HCEC 1CT (cell line): Measurements from ENCODE around the gene CSPG4.
"Not testable (repeated sequence)": the region's sequence is repeated elsewhere in the genome, so short reads cannot be mapped to it uniquely, and the experiment has no call there.

ENCODE experiments used
- DNase-seq: peaks from one replicate; pipeline ENCODE4 v3.0.0-alpha.2; 2017

Gene CSPG4

GRCh38 chr15:75703440-75704262 lies 9.0 kb downstream of the CSPG4 start:
- not testable (repeated sequence) for DNase-seq

GRCh38 chr15:75702436-75702835 lies 10.2 kb downstream of the CSPG4 start:
- no peak for DNase-seq

DNA sequence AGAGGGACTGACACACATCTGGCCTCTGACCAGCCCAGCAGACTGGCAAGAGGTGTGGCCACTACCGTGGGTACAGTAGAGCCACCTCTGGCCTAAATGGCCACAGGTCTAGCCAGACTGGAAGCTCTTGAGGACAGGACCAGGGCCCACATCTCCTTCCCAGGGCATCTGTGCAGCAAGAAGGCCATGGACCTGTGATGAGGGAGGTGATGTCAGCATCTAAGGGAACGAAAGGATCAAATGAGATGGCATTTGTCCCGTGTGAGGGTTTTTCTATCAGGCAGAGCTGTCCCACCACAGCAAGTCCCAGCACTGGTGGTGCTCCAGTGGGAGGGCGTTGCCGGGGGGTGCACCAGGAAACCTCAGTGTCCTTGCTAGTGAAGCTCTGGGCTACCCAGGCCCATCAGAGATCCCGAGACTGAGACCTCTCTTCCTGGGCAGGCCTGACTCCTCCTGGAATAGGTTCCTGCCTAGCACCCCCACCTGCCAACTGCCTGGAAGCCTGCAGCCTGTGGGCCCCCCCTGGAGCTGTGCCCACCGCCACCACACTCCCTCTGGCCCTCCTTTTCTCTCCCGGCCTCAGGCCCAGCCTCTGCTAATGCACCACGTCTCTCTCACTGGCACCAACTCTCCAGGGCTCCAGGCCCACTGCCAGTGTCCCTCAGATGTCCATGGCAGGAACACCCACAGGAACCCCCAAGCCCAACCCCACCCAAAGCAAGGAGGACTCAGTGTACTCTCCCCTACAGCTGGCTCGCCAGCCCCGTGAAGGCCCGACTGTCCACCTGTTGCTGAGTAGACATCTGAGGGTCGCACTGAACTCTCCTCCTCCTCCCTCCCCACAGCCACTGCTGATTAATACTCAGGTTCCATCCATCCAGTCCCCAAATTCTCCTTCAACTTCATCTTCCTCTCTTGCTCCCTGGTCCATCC lies 11.3 kb downstream of the CSPG4 start:
- DNase-seq, result not testable (repeated sequence)

GRCh38 chr15:75699961-75700874 lies 12.4 kb downstream of the CSPG4 start:
- not testable (repeated sequence) for DNase-seq

DNA sequence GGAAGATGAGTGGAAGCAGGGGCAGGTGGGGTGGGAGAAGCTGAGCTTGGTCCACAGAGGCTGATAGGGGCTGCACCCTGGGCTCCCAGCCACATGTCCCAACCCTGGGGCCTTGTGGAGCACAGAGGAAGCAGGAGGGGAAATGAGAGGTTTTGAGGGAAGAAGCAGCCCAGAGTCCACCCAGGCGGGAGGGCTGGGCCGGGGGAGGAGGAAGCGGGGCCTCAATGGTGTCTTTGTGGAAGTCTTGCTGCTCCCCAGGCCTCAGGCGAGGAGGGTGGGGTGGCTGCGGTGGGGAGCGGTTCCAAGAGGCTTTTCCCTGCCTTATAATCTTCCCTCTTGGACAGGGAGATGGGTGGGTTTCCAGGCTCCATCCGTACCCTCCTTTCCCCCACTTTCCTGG lies 13.1 kb downstream of the CSPG4 start:
- DNase-seq, result not testable (repeated sequence)

DNA sequence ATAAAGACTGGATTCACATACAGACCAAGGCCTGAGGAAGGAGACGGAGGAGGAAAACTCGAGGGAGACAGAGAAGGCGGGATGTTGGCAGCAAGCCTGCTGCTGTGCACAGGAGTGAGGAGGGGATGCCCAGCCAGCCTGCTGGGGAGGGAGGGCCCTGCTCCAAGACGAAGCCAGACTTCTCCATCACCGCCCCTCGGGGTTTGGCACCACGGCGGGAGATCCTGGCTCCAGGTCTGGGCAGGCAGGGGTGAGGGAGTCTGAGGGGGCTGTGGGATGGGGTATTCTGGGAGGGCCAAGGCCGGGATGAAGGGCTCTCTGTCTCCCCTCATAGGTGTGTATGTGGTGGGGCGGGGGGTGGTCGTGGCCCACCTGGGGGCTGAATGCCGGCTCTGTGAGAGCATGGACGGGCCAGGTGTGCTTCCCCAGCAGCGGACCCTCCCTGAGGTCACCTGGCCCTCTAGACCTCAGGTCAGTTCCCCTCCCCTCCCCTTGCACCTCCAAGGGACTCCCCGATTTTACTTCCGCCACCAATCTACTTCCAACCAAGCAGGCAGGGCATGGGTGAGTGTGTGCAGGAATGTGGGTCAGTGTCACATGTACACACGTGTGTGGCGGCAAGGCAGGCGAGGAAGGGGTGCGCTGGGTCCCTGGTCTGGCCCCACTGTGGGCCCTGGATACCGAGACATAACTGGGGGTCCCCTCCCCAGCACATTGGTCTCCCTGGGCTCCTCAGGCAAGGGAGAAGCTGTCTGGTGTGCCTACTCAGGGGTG lies 14.5 kb downstream of the CSPG4 start:
- not testable (repeated sequence) for DNase-seq

GRCh38 chr15:75697523-75697922 lies 15.1 kb downstream of the CSPG4 start:
- no peak for DNase-seq

DNA sequence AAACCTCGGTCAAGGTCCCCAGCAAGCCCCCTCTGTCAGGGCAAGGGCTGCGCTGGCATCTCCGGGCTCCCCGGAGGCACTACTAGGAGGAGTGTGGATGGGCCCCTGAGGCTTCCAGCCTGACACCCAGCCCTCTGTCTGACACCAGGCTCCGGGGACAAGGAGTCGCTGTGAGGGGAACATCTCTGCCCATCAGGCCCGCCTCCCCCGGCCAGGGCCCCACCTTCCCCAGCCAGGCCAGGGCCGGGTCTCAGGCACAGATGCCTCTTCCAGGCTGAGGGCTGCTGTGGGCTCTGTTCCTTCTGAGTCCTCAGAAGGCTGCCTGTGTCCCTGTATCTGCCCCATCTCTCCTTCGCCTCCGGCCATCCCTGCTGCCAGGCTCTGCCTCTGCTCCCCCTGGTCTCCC lies 15.8 kb downstream of the CSPG4 start:
- no peak for DNase-seq

- no peak for DNase-seq
Measured at GRCh38 chr15:75696311-75696720, 16.3 kb downstream of the CSPG4 start.

DNA sequence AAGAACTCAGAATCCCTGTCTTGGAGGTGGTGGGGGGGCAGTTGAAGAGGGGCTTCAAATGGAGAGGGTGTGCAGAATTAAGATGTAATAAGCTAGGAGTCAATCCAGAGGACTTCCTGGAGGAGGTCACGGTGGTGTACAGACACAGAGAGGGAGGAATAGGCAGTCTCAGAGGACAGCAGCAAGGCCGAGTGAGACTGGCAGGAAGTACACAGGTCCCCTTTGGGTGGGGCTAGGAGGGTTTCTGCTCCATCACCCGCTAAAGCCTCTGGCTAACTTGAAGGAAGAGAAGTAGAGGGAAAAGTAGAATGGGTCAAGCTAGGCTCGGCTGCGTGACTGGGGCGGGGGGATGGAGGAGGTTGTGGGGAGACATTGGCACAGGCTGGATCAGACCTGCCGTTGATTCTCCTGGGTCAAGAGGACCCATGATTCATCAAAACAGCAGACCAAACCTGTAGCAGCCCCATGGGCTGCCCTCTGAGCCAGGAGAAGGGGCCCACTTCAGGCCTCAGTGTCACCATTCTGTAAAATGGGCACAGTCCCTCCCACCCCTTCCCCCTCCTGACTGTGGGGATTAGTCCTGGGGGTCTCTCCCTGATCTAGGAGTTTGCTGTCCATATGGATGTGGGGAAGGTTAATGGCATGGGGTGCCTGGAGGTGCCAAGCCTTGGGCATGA lies 16.9 kb downstream of the CSPG4 start:
- no peak for DNase-seq

GRCh38 chr15:75695220-75695619 lies 17.4 kb downstream of the CSPG4 start:
- no peak for DNase-seq

GRCh38 chr15:75694241-75695182 lies 18.1 kb downstream of the CSPG4 start:
- peak; percentile 98 for DNase-seq

GRCh38 chr15:75693501-75694240 lies 19.0 kb downstream of the CSPG4 start:
- DNase-seq, result peak; percentile 55

DNA sequence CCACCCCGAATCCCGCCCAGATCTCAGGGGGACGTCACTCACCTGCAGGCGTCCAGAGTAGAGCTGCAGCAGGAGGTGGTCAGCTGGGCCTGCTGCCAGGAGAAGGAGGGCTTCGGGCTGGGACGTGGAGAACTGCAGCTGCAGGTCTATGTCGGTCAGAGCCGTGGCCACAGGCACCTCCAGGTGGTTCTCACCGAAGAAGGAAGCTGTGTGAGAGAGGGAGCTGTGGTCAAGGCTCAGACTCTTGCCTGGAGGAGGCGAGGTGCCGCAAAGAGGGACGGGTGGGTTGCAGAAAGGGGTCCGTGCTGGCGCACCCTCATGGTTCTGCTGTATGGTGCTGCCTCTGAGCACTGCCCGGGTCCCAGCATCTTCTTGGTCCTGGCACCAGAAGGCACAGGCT lies 19.6 kb downstream of the CSPG4 start:
- DNase-seq, result not testable (repeated sequence)

DNA sequence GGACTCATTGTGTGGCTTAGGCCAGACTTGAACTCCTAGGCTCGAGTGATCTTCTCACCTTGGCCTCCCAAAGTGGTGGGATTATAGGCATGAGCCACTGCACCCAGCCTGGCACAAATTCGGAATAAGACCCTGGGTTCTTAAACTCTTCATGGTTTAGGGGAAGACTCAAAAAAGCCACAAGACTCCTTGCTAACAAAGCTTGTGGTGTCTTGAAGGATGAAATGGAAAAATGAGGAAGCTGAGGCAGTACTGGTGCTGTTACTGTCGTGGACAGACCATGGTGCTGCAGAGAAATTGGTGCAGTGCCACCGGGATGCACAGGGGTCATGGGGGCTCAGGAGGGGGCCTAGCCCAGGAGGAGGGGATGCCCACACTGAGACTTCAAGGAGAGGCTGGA lies 20.3 kb downstream of the CSPG4 start:
- DNase-seq, result not testable (repeated sequence)

GRCh38 chr15:75689429-75689828 lies 23.2 kb downstream of the CSPG4 start:
- DNase-seq, result not testable (repeated sequence)

DNA sequence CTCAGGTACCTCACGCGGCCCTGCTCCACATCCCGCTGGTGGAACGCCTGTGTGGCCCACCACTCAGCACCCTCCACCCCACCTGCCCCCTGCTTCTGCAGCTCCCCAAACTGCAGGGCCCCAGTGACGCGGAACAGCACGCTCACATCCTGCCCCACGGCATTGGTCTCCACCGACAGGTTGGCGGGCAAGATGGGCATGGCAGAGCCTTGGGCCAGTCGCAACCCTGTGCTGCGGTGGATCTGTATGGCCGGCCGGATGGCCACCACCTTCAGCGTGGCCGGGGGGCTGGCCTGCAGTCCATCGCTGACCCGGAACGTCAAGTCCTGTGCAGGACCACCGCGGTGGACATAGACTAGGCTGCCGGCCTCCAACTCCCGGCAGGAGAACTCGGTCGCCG lies 23.8 kb downstream of the CSPG4 start:
- no peak for DNase-seq

DNA sequence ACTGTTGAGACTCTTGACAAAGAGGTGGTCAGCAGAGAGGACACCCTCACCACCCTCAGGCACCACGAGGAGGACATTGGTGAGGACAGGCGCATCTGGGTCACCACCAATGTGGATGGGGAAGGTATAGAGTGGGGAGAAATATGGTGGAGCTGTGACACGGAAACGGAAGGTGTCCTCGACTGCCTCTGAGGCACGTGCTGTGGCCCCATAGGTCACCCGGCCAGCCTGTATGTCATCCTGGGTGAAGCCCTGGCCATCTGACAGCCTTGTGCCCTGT lies 24.4 kb downstream of the CSPG4 start:
- DNase-seq, result no peak

DNA sequence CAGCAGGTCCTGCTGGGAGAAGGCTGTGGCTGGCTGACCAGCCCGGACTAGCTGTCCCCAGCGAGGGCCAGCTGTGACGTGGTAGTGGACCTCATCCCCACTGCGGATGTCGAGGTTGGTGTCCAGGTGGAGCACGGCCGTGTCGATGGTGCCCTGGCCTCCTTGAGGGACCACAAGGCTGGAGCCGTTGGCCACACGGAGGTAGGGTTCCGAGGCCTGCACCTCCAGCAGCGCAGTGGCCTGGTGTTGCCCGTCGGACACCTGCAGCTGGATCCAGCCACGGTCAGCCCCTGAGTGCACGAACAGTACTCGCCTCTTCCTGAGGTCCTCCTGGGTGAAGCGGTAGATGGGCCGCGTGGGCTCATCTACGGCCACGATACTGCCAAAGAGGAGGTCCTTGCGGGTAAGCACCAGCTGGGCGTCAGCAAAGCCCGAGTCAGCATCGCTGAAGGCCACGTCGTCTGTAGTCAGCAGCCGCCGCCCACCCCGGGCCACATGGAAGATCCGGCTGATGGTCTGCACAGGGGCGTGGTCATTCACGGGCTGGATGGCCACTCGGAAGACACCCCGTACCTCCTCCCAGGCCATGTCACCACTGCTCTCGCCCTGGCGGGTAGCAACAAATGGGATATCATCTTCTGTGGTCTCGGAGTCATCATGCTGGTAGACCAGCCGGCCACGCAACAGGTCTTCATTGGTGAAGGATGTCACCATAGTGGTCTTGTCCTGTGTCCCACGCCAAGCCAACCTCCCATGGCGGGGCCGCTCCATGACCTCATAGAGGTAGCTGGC lies 25.0 kb downstream of the CSPG4 start:
- no peak for DNase-seq
